Keratinocyte (primary cell): ENCODE results near the gene ZCCHC18. TPM values are rescaled to one million over a fixed set of nuclear protein-coding genes. Genes with fewer than 3 reads are reported as not detected.

ENCODE experiments used
- DNase-seq: peaks from one replicate; pipeline ENCODE4 v3.0.0-alpha.2; 2011; ENCODE audit warnings: low read depth, missing footprints, low spot score
- FAIRE-seq: peaks from 2 replicates; lab custom pipeline; 2011; peaks lifted over from hg19 to GRCh38; lab: Jason Lieb, UNC
- H2AFZ ChIP-seq: 2 replicates; pipeline ENCODE4 v1.6.0; 2012; ENCODE audit warnings: low read length, control low read depth, inconsistent platforms; ENCODE audit not compliant: control insufficient read depth
- H3K27ac ChIP-seq: 2 replicates; pipeline ENCODE4 v1.5.1; 2011; ENCODE audit warnings: low read length; ENCODE audit not compliant: control insufficient read depth, insufficient read depth
- H3K27me3 ChIP-seq: 3 replicates; pipeline ENCODE4 v1.6.0; 2011; ENCODE audit warnings: low read length; ENCODE audit not compliant: control insufficient read depth, insufficient read depth; ENCODE audit errors: extremely low read depth
- H3K36me3 ChIP-seq, 2 experiments: 2 replicates in 1 of 2; 3 replicates in 1 of 2; pipeline ENCODE4 v1.5.1; 2011; ENCODE audit warnings: low read length in 2 of 2, mild to moderate bottlenecking in 1 of 2; ENCODE audit not compliant: control insufficient read depth in 2 of 2, insufficient read depth in 2 of 2; ENCODE audit errors: extremely low read depth in 1 of 2
- H3K4me1 ChIP-seq: 3 replicates; pipeline ENCODE4 v1.5.1; 2011; ENCODE audit warnings: low read length; ENCODE audit not compliant: control insufficient read depth, insufficient read depth; ENCODE audit errors: extremely low read depth
- H3K4me2 ChIP-seq: 3 replicates; pipeline ENCODE4 v1.6.0; 2011; ENCODE audit warnings: low read depth, low read length; ENCODE audit not compliant: control insufficient read depth, insufficient read depth; ENCODE audit errors: extremely low read depth
- H3K4me3 ChIP-seq, 3 experiments: fragments of 200-600 bp in 1 of 3; sonication (generic) in 1 of 3; 2 replicates in 2 of 3; 3 replicates in 1 of 3; pipeline ENCODE4 v1.5.1; 2011 to 2016; ENCODE audit warnings: low read length in 3 of 3, mild to moderate bottlenecking in 3 of 3, control low read depth in 2 of 3, inconsistent platforms in 1 of 3, low read depth in 1 of 3, mixed read lengths in 1 of 3, mixed run types in 1 of 3, moderate library complexity in 1 of 3; ENCODE audit not compliant: control insufficient read depth in 2 of 3, insufficient read depth in 2 of 3; ENCODE audit errors: extremely low read depth in 1 of 3
- H3K79me2 ChIP-seq: 2 replicates; pipeline ENCODE4 v1.6.0; 2012; ENCODE audit warnings: low read length; ENCODE audit not compliant: control insufficient read depth, insufficient read depth
- H3K9ac ChIP-seq: 3 replicates; pipeline ENCODE4 v1.6.0; 2011; ENCODE audit warnings: low read length; ENCODE audit not compliant: control insufficient read depth, insufficient read depth; ENCODE audit errors: extremely low read depth
- H3K9me1 ChIP-seq: 3 replicates; pipeline ENCODE4 v1.6.0; 2011; ENCODE audit warnings: low read length; ENCODE audit not compliant: control insufficient read depth, insufficient read depth; ENCODE audit errors: extremely low read depth
- H3K9me3 ChIP-seq: 2 replicates; pipeline ENCODE4 v1.5.1; 2012; ENCODE audit warnings: low read depth, low read length; ENCODE audit not compliant: control insufficient read depth
- H4K20me1 ChIP-seq: 3 replicates; pipeline ENCODE4 v1.6.0; 2011; ENCODE audit warnings: low read length; ENCODE audit not compliant: control insufficient read depth, insufficient read depth; ENCODE audit errors: extremely low read depth
- EZH2 ChIP-seq: IDR thresholded peaks from one replicate; pipeline ENCODE4 v1.6.1; 2012; ENCODE audit warnings: inconsistent platforms, mild to moderate bottlenecking, low read length, moderate library complexity
- dilution Hi-C: fragments of 300-500 bp; cut with MboI; formaldehyde crosslinking; loops from one replicate; pipeline ENCODE4 v1.7.0; 2020; ENCODE audit warnings: low sequenced_read_pairs; ENCODE audit not compliant: extremely low pct_ligation_motif_present
- polyA plus RNA-seq, 5 experiments: library from polyadenylated mRNA; depleted of rRNA in 3 of 5; stranded (reverse) in 3 of 5; stranded (forward) in 1 of 5; unstranded in 1 of 5; fragments of >200 nt; gene quantifications; 1 replicate in 1 of 5; 2 replicates in 3 of 5; 3 replicates in 1 of 5; pipeline versions ENCODE4 v1.2.1 to v1.2.3, GENCODE V29; 2011 to 2012; ENCODE audit warnings: missing spikeins in 2 of 5, low read depth in 1 of 5, low replicate concordance in 1 of 5
- TF ChIP-seq, protein P1 (sequence below), 3 experiments: IDR thresholded peaks in 1 of 3; conservative IDR thresholded peaks in 1 of 3; optimal IDR thresholded peaks in 1 of 3; 2 replicates in 2 of 3; 3 replicates in 1 of 3; pipeline versions ENCODE3 to v1.5.1; 2011; ENCODE audit warnings: low read length in 3 of 3, mild to moderate bottlenecking in 3 of 3, moderate library complexity in 2 of 3, control low read depth in 1 of 3, inconsistent platforms in 1 of 3; ENCODE audit not compliant: insufficient read depth in 2 of 3; ENCODE audit errors: extremely low read depth in 1 of 3

The ZCCHC18 gene
- polyA plus RNA-seq, 1 donor (not counting 4 experiments of a cell fraction or from before 2014, with no cell fraction given) = not detected

DNA sequence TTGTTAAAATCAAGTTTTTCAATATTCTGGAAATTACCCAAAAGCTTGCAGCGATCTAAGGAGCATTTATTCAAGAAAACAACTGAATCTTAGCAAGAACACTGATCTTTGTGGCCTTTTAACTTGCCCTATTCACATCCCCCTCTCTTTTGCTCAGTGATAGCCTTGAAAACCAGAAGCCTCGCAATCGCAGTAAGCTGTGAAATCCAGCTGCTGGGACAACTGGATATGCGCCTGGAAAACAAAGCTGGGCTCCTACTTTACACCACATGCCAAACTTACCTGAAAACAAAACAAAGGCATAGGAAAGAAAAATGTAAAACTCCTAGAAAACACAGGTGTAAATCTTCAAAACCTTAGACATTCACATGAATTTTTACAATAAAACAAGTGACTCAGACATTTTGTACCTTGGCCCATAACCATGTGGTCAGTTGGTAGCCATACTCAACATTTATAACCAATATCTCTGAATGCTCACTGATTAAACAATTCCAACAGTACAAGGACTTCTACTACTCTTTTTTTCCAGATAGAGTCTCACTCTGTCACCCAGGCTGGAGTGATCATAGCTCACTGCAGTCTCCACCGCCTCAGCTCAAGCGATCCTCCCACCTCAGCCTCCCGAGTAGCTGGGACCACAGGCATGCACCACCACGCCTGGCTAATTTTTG lies 28.9 kb downstream of the ZCCHC18 start:
- Histone ChIP-seq H2AFZ (no peak overlapping the region), H3K27me3 (no peaks in the 10 kb centered on the region), H3K9me3 (no peaks in the 10 kb centered on the region), H3K4me2 (no peak overlapping the region), H4K20me1 (no peaks in the 10 kb centered on the region), H3K9ac (no peak overlapping the region), H3K4me1 (no peaks in the 10 kb centered on the region), H3K9me1 (no peaks in the 10 kb centered on the region), H3K27ac (no peak overlapping the region), H3K36me3 (no peaks in the 10 kb centered on the region), H3K79me2 (no peaks in the 10 kb centered on the region), H3K4me3 (no peak overlapping the region)
- FAIRE-seq (no peak), DNase-seq (no peak)
- no peak for TF ChIP-seq EZH2
- TF ChIP-seq, protein P1, sequence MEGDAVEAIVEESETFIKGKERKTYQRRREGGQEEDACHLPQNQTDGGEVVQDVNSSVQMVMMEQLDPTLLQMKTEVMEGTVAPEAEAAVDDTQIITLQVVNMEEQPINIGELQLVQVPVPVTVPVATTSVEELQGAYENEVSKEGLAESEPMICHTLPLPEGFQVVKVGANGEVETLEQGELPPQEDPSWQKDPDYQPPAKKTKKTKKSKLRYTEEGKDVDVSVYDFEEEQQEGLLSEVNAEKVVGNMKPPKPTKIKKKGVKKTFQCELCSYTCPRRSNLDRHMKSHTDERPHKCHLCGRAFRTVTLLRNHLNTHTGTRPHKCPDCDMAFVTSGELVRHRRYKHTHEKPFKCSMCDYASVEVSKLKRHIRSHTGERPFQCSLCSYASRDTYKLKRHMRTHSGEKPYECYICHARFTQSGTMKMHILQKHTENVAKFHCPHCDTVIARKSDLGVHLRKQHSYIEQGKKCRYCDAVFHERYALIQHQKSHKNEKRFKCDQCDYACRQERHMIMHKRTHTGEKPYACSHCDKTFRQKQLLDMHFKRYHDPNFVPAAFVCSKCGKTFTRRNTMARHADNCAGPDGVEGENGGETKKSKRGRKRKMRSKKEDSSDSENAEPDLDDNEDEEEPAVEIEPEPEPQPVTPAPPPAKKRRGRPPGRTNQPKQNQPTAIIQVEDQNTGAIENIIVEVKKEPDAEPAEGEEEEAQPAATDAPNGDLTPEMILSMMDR (optimal IDR thresholded peaks at IDR 0.05 in 1 of 3, IDR thresholded peaks at IDR 0.05 in 1 of 3, conservative IDR thresholded peaks at IDR 0.05 in 1 of 3; ENCODE audit: extremely low read depth in 1 of 3, insufficient read depth in 2 of 3, low read length in 3 of 3) = no peak
- dilution Hi-C loops = no loop called here

DNA sequence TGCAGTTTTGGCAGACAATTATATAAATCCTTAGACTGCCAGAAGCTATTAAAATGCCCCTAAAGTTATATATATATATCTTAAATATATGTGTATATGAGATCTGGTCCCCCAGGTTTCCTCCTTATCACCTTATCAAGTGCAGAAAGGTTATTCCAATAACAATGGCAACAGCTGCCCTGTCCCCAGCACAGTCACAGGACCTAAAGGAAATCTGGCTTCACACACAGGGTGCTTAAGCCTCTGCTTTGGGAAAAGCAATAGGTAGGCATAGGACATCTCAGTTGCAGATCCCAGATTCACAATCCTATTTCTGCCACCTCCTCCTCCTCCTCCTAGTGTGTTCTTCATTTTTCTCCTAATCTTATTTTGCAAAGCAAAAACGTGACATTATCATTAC lies 38.7 kb downstream of the ZCCHC18 start:
- Histone ChIP-seq H4K20me1 (no peaks in the 10 kb centered on the region), H3K9me1 (no peaks in the 10 kb centered on the region), H3K79me2 (peaks cover 1% of the 10 kb centered on the region), H3K27ac (no peak overlapping the region), H3K27me3 (no peaks in the 10 kb centered on the region), H3K4me3 (no peak overlapping the region), H3K36me3 (no peaks in the 10 kb centered on the region), H2AFZ (no peak overlapping the region), H3K9me3 (no peaks in the 10 kb centered on the region), H3K9ac (no peak overlapping the region), H3K4me2 (no peak overlapping the region), H3K4me1 (no peaks in the 10 kb centered on the region)
- TF ChIP-seq EZH2 = no peak
- TF ChIP-seq, protein P1 (optimal IDR thresholded peaks at IDR 0.05 in 1 of 3, IDR thresholded peaks at IDR 0.05 in 1 of 3, conservative IDR thresholded peaks at IDR 0.05 in 1 of 3; ENCODE audit: extremely low read depth in 1 of 3, insufficient read depth in 2 of 3, low read length in 3 of 3) = no peak
- DNase-seq (no peak), FAIRE-seq (no peak)
- dilution Hi-C loops = no loop called here
